Measurements from ENCODE around the gene PLA2G1B.

Gene PLA2G1B

DNA sequence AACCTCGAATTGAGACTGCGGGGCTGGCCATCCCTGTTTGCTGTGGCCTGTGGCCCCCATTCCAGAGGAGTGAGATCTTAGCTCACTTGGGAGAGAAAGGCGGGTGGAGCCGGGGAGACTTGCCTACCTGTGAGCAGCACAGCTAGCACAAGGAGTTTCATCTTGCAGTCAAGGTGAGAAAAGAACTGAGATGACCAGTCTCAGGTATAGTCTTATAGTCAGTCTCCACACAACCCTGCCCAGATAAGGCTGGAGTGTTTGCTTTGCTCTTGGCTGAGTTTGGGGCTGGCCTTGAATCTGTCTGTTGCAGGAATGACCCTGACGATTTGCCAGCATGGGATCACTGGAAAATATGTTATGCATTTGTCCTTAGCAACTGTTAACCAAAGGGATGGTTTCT is at the start of gene PLA2G1B:
Gene PLA2G1B, minus strand, starts transcription at position 187 of the 400 bp plus-strand sequence. Its CDS starts 26 bp downstream, at position 161.
- DNase-seq, result no peak

DNA sequence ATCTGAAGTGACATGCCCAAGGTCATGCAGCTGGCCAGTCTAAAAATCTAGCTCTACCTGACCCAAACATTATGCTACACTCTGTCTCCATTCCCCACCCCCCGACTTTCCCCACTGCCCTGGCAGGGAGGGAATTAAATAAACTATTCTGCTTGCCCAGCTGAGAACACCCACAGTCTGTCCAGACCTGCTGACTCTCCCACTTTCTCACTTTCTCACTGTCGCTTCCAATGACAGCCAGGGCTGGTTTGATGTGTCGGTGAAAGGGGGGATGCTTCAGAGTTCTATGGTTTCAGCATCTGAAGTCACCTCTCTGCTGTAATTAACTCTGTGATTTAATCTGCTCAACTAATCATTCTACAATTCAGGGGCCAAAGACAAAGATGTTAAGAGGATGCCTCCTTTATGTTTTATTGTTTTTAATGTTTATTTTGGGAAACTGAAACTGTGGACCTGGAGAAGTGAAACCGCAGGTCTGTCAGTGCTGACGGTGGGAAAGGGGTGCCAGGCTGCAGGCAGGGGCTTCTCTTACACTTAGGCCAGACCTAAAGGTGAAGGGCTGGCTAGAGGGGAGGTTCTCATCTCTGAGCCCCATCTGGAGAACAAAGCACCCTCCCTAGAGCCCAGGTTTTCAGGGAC is 49.5 kb upstream of the PLA2G1B start:
- DNase-seq, result no peak

DNA sequence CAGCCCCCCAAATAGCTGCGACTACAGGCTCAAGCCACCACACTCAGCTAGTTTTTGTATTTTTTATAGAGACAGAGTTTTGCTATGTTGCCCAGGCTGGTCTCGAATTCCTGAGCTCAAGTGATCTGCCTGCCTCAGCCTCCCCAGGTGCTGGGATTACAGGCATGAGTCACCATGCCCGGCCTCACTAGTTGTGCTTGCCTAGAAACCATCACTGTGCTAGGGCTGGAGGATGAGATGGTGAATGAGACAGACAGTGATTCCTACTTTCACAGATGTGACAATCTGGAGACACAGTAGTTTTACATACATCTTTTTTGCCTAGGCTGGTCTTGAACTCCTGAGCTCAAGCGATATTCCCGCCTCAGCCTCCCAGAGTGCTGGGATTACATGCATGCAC is 48.8 kb upstream of the PLA2G1B start:
- DNase-seq, result no peak

DNA sequence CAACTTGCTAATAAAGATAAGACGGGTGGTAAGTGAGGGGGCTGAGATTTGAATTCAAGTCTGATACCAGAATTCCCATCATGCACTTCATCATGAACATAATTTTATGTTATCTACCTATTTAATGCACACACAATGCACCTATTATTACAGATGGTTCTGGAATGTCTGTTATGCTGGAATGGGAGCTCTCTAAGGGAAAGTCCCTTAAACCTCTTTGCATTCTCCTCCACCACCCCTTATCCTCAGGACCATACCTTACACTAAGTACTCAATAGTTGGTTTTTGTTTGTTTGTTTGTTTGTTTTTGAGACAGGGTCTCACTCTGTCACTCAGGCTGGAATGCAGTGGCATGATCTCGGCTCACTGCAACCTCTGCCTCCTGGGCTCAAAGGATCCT is 48.4 kb upstream of the PLA2G1B start:
- no peak for DNase-seq

DNA sequence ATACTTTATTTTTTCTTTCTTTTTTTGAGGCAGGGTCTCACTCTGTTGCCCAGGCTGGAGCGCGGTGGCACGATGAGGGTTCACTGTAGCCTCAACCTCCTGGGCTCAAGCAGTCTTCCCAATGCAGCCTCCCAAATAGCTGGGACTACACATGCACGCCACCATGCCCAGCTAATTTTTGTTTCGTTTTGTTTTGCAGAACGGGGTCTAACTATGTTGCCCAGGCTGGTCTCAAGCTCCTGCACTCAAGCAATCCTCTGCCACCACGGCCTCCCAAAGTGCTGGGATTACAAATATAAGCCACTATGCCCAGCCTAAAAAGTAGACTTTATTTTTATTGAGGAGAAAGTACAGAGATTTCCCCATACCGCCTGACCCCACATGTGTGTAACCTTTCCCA is 46.1 kb upstream of the PLA2G1B start:
- no peak for DNase-seq

DNA sequence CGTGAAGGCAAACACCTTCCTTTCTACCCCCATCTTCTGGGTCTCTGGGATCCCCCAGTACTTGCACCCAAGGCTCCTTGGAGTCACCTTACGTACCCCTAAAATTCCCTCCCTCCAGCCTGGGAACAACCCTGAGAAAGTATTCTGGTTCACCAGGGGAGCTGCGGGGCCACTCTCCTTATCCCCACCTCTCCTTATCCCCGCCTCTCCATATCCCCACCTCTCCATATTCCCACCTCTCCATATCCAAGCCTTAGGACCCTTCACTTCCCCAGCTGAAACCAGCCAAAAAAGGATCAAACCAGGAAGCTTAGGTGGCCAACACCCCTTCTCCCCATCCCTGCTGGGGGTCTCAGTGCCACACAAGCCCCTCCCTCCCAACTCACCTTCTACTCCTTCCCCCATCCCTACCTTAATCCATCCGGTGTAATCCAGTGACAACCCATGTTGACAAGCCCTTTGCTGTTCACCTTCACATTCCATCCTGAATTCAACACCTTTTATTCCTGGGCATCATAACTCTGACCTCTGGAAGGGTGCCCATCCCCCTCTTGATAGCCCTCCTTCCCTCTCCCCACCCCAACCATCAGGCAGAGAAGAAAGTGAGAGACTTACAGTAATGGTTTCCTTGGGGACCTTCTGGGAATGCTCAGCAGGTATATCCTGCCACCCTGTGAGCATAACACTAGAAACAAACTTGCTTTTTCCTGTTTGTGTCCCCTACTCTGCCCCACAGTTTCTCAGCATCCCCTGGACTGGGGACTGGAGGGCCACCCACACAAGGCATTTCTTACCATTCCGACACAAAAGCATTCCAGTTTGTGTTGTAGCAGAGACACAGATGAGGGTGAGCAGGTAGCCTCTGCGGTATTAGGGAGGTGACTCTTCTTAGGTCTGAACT is 43.0 kb upstream of the PLA2G1B start:
- DNase-seq, result no peak

DNA sequence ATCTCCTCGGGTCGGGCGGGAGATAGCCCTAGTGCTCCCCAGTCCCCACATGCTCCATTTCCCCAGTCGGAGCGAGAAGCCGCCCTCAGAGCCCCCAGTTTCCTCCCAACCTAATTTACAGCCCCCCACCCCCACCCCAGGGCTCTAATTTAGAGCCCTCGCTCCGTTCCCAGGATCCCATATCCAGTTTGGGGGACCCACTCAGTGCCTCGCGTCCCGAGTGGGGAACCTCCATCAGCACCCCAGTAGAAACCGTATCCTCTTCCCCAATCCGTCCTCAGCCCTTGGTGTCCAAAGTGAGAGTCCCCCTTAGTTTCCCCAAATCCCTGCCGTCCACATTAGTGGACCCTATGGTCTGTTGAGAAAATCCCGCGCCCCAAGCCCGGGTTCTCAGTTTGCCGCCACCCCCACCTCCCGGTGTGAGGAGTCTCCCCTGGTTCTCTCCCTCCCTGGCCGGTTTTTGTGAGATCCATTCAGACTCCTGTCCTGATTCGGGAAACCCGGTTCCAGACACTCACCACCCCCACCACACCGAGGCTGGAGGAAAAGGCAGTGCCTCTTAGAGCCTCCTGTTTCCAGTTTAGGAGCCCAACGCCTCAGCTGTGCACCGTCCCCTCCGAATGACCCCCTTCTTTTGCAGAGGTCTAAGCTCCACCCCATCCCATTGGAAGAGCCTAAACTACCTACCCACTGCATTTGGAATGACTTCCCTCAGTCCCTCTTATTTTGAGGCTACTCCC is 42.2 kb upstream of the PLA2G1B start:
- DNase-seq, result no peak

DNA sequence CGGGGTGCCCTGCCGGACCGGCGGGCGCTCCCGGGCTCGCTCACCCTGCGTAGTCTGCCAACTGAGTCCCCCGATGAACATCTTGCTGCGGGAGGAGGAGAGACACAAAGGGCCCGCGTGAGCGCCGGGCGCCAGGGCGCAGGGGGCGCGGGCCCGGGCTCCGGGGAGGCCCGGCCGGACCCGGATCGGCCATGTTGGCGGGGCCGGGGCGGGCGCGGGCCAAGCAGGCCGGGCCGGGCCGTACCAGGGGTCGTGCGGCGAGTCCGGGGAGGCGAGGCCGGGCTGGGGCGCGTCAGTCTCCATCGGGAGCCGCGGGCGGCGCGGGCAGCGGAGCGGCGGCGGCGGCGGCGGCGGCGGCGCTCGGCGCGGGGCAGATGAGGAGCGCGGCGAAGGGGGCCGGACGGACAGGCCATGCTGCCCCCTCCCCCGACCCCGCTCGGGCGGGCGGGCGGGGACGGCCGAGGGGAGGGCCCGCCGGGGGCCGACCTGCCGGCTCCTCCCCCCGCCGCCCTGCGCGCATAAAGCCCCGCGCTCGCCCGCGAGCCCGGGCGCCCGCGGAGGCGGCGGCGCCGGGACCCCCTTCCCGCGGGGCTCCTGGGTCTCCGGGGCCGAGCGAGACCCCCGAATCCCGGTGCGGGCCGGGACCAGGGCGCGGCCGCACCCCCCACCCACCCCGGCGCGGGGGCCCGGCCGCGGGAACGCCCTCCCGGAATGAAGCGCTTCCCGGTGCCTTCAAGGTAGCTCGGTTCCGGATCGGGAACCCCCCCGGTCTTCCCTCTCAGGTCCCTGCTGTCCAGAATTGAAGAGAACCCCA is 41.4 kb upstream of the PLA2G1B start, which contains the start of gene MSI1:
Gene MSI1, minus strand, starts transcription at position 376 of the 814 bp plus-strand sequence. Its CDS starts 73 bp downstream, at position 303.
- peak; percentile 17 for DNase-seq

DNA sequence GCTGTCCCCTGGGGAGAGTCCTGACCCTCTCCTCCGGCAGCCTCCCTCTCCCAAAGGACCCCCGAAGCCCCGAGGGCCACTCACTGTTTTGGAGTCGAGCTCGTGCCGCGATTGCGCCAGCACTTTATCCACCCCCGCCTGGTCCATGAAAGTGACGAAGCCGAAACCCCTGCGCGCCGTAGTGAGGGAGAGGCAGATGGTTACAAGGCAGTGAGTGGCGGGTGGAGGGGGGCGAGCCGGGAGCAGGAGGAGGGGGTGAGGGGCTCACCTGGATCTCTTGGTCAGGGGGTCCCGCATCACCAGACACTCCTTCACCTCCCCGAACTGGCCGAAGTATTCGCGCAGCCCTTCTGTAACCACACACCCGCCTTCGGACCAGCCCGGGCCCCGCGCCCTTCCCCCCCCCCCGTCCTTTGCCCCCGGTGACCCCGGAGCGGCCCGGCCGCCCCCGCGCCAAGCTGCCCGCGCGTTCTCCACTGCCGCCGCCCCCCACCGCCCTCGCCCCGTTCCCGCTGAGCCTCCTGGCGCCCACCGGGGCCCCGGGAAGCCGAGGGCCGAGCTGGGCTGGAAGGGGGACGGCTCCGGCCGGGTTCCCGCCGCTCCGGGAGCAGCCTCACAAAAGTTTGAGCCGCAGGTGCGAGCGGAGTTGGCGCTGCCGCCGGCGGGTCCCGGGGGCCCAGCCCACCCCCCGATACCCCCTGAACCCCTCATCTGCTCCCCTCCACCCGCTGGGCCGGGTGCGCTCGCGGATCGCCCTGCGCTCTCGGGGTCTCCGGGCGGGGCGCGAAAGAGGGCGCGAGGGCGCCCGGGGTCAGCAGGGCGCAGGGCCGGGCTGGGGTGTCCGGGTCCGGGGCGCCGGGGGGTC is 40.6 kb upstream of the PLA2G1B start:
- peak; percentile 63 for DNase-seq

DNA sequence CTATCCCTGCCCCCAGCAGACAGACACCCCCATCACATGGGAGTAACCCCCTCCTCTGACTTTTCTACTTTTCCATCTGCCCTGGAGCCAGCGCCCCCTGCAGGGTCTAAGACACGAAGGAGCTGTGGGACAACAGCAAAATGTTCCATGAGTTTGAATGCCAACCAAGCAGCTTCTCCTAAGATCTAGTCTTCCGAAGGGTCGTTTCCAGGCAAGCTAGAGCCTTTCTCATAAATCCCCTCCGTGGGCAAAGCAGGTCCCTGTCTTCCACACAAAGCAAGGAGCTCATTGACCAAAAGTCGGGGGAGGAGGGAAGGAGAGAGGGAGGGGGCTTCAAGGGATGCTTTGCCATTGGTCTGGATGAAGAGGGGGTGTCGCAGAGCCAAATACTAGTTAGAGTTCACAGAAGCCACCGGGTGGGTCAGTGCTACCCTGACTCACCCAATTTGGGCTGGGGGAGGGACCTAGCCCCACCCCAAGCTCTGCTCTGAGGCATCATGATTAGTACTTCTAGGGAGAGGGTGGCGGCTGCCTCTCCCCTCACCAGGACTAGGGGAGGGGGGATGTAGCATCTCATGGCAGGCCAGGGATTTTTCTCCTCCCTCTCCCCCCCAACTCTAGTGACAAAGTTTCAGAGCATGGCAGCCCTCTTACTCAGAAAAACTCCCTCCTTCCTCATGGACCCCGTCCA is 39.8 kb upstream of the PLA2G1B start:
- peak; percentile 22 for DNase-seq

DNA sequence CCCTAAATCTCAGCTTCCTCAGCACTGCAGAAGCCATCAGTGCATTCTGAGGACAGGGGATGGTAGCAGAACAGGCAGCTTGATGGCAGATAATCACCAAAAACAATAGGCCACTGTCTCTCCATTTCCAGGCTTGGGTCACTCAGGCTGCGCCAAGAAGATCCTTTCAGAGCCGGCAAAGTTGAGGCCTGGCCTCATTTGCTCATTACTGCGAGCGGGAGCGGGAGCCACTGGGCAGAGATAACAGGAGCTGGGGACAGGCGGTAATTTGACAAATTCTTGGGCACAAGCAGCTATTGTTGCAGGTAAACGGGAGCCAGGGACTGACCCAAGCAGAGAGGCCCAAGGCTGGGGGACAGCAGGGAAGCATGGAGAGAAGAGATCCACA is 39.3 kb upstream of the PLA2G1B start:
- DNase-seq, result no peak

DNA sequence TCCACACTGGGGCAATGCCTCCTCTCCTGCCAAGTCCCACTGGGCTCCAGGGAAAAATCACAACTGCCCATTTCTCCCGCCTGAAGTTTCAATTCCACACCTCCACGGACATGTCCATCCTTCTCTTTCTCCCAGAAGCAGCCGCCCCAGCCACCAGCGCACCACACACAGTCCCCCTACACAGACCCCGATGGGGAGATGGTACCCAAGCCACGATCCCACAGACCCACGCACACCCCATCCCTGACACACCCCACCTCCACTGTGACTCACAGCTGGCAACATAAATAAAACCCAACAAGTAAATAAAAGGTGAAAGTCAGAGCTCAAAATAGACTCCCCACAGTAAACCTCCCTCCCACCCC is 38.7 kb upstream of the PLA2G1B start:
- no peak for DNase-seq

DNA sequence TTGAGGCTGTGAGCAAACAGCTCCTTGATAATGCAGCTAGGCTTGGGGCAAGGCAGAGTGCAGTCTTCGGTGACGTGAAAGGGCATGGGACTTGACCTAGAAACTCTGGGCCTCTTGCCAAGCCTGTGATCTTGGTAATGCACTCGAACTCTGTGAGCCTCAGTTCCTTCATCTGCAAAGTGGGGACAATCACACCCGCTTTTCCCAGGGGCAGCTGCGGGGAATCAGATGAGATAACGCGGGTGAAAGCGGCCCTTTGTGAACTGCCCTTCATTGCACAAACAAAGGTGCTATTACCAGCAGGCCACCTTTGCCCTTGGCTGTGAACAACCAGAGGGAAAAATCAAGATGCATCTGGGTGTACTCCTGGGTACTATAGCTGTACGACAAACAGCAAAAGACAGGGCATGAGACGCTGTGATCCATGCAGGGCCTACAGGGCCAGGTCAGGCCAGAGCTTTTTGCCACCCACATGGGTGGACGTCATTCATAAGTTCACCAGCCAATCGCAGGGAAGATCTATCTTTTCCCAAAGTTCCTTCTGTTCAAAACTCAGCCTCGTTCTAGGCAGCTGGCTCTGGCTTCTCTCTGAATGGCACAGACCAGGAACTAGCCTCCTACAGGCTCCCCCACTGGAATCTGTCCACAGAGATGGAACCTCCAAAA is 38.2 kb upstream of the PLA2G1B start:
- DNase-seq, result no peak

DNA sequence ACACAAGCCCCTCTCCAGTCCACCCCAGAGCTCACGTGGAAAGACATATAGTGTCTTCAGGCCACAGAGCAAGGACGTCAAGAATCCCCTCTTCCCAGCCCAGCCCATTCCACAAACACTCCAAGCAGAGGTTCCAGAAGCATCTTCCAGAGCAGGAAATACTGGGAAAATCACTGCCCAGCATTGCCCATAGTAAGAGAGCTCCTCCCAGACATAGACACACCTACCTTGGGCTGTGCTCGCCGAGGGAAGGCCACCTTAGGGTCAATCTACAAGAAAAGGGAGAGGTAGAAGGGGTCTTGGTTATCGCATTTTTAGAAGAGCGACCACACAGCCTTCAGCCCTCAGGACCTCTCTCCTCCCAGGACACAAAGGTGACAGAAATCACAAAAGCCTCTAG is 36.9 kb upstream of the PLA2G1B start:
- DNase-seq, result no peak

DNA sequence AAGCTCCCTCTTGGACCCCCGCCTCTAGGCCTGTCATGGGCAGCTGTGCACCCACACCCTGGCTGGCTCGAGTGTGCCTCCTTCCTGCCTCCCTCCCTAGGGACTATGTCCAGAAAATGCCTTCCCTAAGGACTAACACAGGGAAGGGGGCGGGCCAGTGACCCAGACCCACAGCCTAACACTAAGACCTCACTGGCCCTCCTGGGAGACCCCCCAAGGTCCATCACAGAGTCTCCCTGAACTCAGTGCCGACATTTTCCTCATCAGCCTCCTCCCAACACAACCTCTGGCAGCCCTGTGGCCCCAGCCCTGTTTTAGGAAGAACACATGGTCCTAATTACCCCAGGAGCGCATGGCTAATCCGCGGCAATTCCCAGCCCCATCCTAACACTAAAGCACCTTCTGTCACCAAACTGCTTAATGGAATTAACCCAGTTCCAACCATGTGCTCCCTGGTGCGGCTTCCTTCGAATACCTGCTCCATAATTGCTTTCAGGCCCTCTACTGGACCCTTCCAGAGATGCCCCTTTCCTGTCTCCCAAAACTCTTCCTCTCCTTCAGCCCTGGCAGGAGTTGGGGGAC is 35.8 kb upstream of the PLA2G1B start:
- DNase-seq, result no peak

DNA sequence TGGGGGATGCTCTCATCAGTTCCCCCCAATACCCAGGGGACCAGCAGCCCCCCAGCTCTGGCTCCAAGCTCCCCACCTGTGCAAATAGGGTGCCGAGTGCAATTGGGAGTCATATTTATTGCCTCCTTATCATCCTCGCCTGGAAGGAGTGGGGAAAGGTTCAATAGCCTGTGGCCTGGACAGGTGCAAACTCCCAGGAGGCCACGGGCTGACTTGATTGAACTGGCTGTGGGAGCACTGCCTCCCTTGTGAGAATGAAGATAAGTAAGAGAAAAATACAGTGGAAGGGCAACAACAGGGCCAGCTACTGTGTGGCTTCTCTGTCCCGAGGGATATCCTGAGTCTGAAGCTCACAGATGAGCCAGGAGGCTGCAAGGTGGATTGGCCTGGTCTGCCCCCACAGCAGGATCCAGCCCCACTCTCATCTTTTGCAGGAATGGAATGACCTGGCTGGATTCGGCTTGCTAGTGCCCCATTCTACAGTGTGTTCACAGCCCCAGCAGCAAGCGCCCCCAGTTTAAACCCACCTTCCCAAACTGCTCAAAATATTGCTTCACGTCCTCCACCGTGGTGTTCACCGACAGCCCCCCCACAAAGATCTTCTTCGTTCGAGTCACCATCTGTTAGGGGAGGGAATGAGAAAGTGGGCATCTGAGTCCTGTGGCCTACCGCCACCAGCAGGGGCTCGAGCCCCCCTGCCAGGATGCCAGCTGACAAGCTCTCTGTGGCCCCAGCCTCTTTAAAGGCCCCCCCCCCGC is 35.1 kb upstream of the PLA2G1B start:
- DNase-seq, result no peak

DNA sequence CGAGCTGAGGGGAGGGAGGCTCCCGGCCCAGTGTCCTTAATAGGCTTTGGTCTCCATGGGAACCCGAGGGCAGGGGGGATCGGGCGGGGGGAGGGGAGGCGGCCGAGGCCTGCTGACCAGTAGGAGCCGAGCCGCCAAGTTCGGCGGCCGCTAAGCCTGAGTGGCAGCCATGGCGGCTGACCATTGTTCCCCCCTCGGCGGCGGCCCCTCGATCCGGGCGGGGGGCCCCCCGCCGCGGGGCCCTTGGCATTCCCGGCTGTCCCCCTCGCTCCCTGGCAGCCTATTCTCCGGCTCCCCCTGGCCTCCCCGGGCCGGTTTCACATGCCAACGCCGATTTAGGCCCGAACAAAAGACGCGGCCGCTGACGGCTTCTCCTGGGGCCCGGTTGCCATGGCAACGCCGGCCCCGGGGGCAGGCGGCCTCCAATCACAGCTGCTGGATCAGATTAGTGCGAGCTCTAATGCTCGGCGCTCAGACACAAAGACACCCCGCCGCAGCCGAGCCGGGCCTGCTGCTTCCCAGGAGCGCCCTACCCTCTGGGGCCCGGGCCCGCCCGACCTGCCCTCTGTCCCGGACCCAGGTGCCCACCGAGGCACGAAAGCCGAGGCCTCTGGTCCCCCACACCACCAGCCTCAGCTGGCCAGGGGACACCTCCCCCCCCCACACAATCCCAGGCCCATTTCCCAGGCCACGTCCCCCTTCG is 34.1 kb upstream of the PLA2G1B start:
- DNase-seq, result peak; percentile 21

DNA sequence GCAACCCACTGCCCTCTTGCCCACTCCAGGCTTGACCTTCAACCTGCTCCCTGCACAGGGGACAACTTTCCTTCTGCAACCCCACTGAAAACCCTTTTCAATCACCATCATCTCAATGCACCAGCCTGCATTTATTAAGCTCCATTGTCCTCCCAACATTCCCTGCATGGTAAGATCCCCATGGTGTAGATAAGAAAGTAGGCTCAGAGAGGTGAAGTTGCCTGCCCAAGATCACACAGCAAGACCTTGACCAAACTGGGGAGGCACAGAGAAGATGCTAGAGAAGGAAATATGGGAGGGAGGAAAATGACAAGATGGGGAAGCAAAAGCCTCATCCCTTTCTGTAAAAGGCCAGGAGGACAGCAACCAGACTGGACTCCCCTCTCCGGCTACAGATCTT is 31.5 kb upstream of the PLA2G1B start:
- DNase-seq, result no peak

All from stimulated activated CD4-positive, alpha-beta T cell treated with anti-CD3 and anti-CD28 coated beads, Interleukin-15, amount 100 ng/mL, for 24 hours (primary cell).